ENCODE results near the gene GIMAP7. TPM values are rescaled to one million over a fixed set of nuclear protein-coding genes. Genes with fewer than 3 reads are reported as not detected.

Gene GIMAP7
- polyA plus RNA-seq, 1 of the 3 experiments (the other 2 are of a cell fraction) = not detected

- H3K9me3 ChIP-seq = no peaks in the 10 kb centered on the region
- ChIA-PET CTCF (no interaction called here), POLR2A (no interaction called here)
- 4% methylated on average over 2 of the region's 2 CpGs for WGBS (ENCODE audit: low lambda C conversion rate)
- TF ChIP-seq ELF1 (IDR thresholded peaks at IDR 0.05) (no peak), TEAD4 (IDR thresholded peaks at IDR 0.05; ENCODE audit: borderline replicate concordance, insufficient read depth) (no peak), POLR2AphosphoS5 (IDR thresholded peaks at IDR 0.05; ENCODE audit: low read depth, low read length) (no peak), RAD21 (IDR thresholded peaks at IDR 0.05; ENCODE audit: low read length) (no peak), IRF3 (IDR thresholded peaks at IDR 0.05; ENCODE audit: low read depth, low read length) (no peak)
- TF ChIP-seq, protein P1, sequence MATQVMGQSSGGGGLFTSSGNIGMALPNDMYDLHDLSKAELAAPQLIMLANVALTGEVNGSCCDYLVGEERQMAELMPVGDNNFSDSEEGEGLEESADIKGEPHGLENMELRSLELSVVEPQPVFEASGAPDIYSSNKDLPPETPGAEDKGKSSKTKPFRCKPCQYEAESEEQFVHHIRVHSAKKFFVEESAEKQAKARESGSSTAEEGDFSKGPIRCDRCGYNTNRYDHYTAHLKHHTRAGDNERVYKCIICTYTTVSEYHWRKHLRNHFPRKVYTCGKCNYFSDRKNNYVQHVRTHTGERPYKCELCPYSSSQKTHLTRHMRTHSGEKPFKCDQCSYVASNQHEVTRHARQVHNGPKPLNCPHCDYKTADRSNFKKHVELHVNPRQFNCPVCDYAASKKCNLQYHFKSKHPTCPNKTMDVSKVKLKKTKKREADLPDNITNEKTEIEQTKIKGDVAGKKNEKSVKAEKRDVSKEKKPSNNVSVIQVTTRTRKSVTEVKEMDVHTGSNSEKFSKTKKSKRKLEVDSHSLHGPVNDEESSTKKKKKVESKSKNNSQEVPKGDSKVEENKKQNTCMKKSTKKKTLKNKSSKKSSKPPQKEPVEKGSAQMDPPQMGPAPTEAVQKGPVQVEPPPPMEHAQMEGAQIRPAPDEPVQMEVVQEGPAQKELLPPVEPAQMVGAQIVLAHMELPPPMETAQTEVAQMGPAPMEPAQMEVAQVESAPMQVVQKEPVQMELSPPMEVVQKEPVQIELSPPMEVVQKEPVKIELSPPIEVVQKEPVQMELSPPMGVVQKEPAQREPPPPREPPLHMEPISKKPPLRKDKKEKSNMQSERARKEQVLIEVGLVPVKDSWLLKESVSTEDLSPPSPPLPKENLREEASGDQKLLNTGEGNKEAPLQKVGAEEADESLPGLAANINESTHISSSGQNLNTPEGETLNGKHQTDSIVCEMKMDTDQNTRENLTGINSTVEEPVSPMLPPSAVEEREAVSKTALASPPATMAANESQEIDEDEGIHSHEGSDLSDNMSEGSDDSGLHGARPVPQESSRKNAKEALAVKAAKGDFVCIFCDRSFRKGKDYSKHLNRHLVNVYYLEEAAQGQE (IDR thresholded peaks at IDR 0.05; ENCODE audit: low read depth, low read length) = no peak
- TF ChIP-seq, protein P2, sequence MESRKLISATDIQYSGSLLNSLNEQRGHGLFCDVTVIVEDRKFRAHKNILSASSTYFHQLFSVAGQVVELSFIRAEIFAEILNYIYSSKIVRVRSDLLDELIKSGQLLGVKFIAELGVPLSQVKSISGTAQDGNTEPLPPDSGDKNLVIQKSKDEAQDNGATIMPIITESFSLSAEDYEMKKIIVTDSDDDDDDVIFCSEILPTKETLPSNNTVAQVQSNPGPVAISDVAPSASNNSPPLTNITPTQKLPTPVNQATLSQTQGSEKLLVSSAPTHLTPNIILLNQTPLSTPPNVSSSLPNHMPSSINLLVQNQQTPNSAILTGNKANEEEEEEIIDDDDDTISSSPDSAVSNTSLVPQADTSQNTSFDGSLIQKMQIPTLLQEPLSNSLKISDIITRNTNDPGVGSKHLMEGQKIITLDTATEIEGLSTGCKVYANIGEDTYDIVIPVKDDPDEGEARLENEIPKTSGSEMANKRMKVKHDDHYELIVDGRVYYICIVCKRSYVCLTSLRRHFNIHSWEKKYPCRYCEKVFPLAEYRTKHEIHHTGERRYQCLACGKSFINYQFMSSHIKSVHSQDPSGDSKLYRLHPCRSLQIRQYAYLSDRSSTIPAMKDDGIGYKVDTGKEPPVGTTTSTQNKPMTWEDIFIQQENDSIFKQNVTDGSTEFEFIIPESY (IDR thresholded peaks at IDR 0.05; ENCODE audit: borderline replicate concordance, low read depth) = no peak
- TF ChIP-seq, protein P3, sequence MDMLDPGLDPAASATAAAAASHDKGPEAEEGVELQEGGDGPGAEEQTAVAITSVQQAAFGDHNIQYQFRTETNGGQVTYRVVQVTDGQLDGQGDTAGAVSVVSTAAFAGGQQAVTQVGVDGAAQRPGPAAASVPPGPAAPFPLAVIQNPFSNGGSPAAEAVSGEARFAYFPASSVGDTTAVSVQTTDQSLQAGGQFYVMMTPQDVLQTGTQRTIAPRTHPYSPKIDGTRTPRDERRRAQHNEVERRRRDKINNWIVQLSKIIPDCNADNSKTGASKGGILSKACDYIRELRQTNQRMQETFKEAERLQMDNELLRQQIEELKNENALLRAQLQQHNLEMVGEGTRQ (IDR thresholded peaks at IDR 0.05; ENCODE audit: borderline replicate concordance, low read depth, low read length) = no peak
- no peak overlapping the region for H3K27ac ChIP-seq (ENCODE audit: low read depth in 2 of 2, low read length in 1 of 2)
- H3K79me2 ChIP-seq (ENCODE audit: insufficient read depth) = no peaks in the 10 kb centered on the region
- no peak overlapping the region for H2AFZ ChIP-seq (ENCODE audit: low read depth)
- H3F3A ChIP-seq (replicated peaks; ENCODE audit: insufficient read depth) = no peaks in the 10 kb centered on the region
- no peak overlapping the region for H3K4me3 ChIP-seq (ENCODE audit: low read depth in 2 of 2, low read length in 1 of 2)
- no peaks in the 10 kb centered on the region for H3K9me2 ChIP-seq
- no peaks in the 10 kb centered on the region for H4K20me1 ChIP-seq (ENCODE audit: insufficient read depth)
- H3K27me3 ChIP-seq (ENCODE audit: insufficient read depth) = no peaks in the 10 kb centered on the region
- H3K4me2 ChIP-seq = no peak overlapping the region
- H3K36me3 ChIP-seq (replicated peaks in 1 of 2; ENCODE audit: control insufficient read depth in 1 of 2, insufficient read depth in 2 of 2, low read length in 1 of 2) = no peaks in the 10 kb centered on the region
- H3K4me1 ChIP-seq (ENCODE audit: control insufficient read depth in 1 of 2, insufficient read depth in 2 of 2, low read depth in 1 of 2, low read length in 1 of 2) = no peaks in the 10 kb centered on the region
- H3K9ac ChIP-seq = no peak overlapping the region
- DNase-seq = no peak
These were observed 27.0 kb upstream of the GIMAP7 start for GRCh38 chr7:150487625-150488024.

DNA sequence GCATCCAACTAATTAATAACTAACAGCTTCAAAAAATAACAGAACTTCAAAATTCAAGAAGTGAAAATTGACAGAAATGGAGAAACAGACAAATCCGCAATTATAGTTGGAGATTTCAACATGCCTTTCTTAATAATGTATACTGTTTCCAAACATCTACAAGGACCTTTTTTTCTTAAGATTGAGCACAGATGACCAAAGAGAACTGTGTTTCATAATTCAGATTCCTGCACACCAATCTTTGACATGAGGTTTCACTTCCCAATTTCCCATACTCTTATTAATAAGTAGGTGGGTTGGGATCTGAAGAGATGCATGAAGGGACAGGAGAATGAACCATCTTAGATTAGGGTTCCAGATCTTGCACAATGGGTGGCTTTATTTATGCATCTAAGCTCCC, 24.9 kb upstream of the GIMAP7 start:
- no peaks in the 10 kb centered on the region for H3K36me3 ChIP-seq (replicated peaks in 1 of 2; ENCODE audit: control insufficient read depth in 1 of 2, insufficient read depth in 2 of 2, low read length in 1 of 2)
- TF ChIP-seq PBX3 (IDR thresholded peaks at IDR 0.05) = no peak
- TF ChIP-seq ELF1 (IDR thresholded peaks at IDR 0.05) = no peak
- TF ChIP-seq RCOR1 (IDR thresholded peaks at IDR 0.05; ENCODE audit: low read length) = no peak
- TF ChIP-seq MAX (IDR thresholded peaks at IDR 0.05; ENCODE audit: low read depth) = no peak
- no peak for TF ChIP-seq EZH2phosphoT487 (IDR thresholded peaks at IDR 0.05; ENCODE audit: borderline replicate concordance, low read depth)
- TF ChIP-seq, protein P2 (IDR thresholded peaks at IDR 0.05; ENCODE audit: borderline replicate concordance, low read depth) = no peak
- TF ChIP-seq MXI1 (IDR thresholded peaks at IDR 0.05; ENCODE audit: low read depth, low read length) = no peak
- TF ChIP-seq IRF3 (IDR thresholded peaks at IDR 0.05; ENCODE audit: low read depth, low read length) = no peak

More for the DNA sequence above, 24.9 kb upstream of the GIMAP7 start:
- no peak for DNase-seq
- no peak overlapping the region for H3K4me3 ChIP-seq (ENCODE audit: low read depth in 2 of 2, low read length in 1 of 2)
- CTCF ChIA-PET = interaction anchor here (0.6 kb wide), 1 partner anchor 23 kb away, joined by 3 read pairs; no protein-coding TSS in a partner anchor
- no peak overlapping the region for H2AFZ ChIP-seq (ENCODE audit: low read depth)
- H3K9ac ChIP-seq = no peak overlapping the region
- no peaks in the 10 kb centered on the region for H3K27me3 ChIP-seq (ENCODE audit: insufficient read depth)
- H3F3A ChIP-seq (replicated peaks; ENCODE audit: insufficient read depth) = peaks cover 3% of the 10 kb centered on the region
- H3K4me1 ChIP-seq (ENCODE audit: control insufficient read depth in 1 of 2, insufficient read depth in 2 of 2, low read depth in 1 of 2, low read length in 1 of 2) = no peaks in the 10 kb centered on the region
- WGBS (ENCODE audit: low lambda C conversion rate) = 9% methylated on average over 1 of the region's 1 CpG
- no peak overlapping the region for H3K27ac ChIP-seq (ENCODE audit: low read depth in 2 of 2, low read length in 1 of 2)
- H4K20me1 ChIP-seq (ENCODE audit: insufficient read depth) = no peaks in the 10 kb centered on the region
- H3K4me2 ChIP-seq = no peak overlapping the region
- H3K9me3 ChIP-seq = no peaks in the 10 kb centered on the region
- no peaks in the 10 kb centered on the region for H3K9me2 ChIP-seq
- no peaks in the 10 kb centered on the region for H3K79me2 ChIP-seq (ENCODE audit: insufficient read depth)
- POLR2A ChIA-PET = no interaction called here

All from SK-N-SH (cell line).